OCI-LY7 (cell line): Measurements from ENCODE around the gene SPATA4. TPM values are rescaled to one million over a fixed set of nuclear protein-coding genes. Genes with fewer than 3 reads are reported as not detected.
"Not testable (repeated sequence)": the region's sequence is repeated elsewhere in the genome, so short reads cannot be mapped to it uniquely, and the experiment has no call there.

ENCODE experiments used
- BruUV-seq: library from RNA; stranded (reverse); fragments of 400-500 nt; replicated peaks from 2 replicates; lab custom pipeline; 2021; lab: Mats Ljungman, UMichigan
- CTCF ChIA-PET: fragments of 300-600 bp; sonication (Branson Sonifier 250); formaldehyde crosslinking; loops from one replicate; lab custom pipeline; 2022; ENCODE audit warnings: antibody characterized with exemption; ENCODE audit not compliant: unreplicated experiment; lab: Charles Lee
- POLR2A ChIA-PET: fragments of 300-600 bp; sonication (Branson Sonifier 250); formaldehyde crosslinking; loops from one replicate; lab custom pipeline; 2022; ENCODE audit warnings: antibody characterized with exemption; lab: Charles Lee
- DNase-seq: peaks from one replicate; pipeline ENCODE4 v3.0.0-alpha.2; 2015; ENCODE audit warnings: low spot score
- H2AFZ ChIP-seq: fragments of 200-600 bp; sonication (generic), shearing (Covaris generic); 2 replicates; pipeline ENCODE4 v1.6.1; 2014; ENCODE audit warnings: mild to moderate bottlenecking, antibody characterized with exemption, low read length, moderate library complexity
- H3K27ac ChIP-seq: fragments of 200-600 bp; sonication (generic); 2 replicates; pipeline ENCODE4 v1.5.1; 2014; ENCODE audit warnings: mixed run types, low read depth, mild to moderate bottlenecking, moderate library complexity, low read length, inconsistent platforms; ENCODE audit not compliant: poor library complexity, severe bottlenecking
- H3K36me3 ChIP-seq: fragments of 200-600 bp; sonication (generic); 2 replicates; pipeline ENCODE4 v1.6.1; 2014; ENCODE audit warnings: mild to moderate bottlenecking, antibody characterized with exemption, low read length, moderate library complexity, mixed read lengths; ENCODE audit not compliant: insufficient read depth
- H3K4me1 ChIP-seq: fragments of 200-600 bp; sonication (generic); 2 replicates; pipeline ENCODE4 v1.5.1; 2014; ENCODE audit warnings: mild to moderate bottlenecking, low read length; ENCODE audit not compliant: insufficient read depth, poor library complexity, severe bottlenecking
- H3K4me2 ChIP-seq: fragments of 200-600 bp; sonication (generic); 2 replicates; pipeline ENCODE4 v1.6.1; 2014; ENCODE audit warnings: mild to moderate bottlenecking, low read length
- H3K4me3 ChIP-seq: fragments of 200-600 bp; sonication (generic); 2 replicates; pipeline ENCODE4 v1.5.1; 2014; ENCODE audit warnings: mild to moderate bottlenecking, low read depth, low read length; ENCODE audit not compliant: poor library complexity, severe bottlenecking
- H3K79me2 ChIP-seq: fragments of 200-600 bp; sonication (generic); 2 replicates; pipeline ENCODE4 v1.6.1; 2016; ENCODE audit warnings: low read depth, mild to moderate bottlenecking, low read length, moderate library complexity, mixed read lengths; ENCODE audit not compliant: insufficient read depth
- H3K9me2 ChIP-seq: fragments of 200-600 bp; sonication (generic); 2 replicates; pipeline ENCODE4 v1.6.1; 2016; ENCODE audit warnings: mild to moderate bottlenecking, low read length, mixed read lengths; ENCODE audit not compliant: insufficient read depth
- H3K9me3 ChIP-seq: fragments of 200-600 bp; sonication (generic); 2 replicates; pipeline ENCODE4 v1.6.1; 2014; ENCODE audit warnings: mild to moderate bottlenecking, mixed run types, low read length, mixed read lengths
- H4K20me1 ChIP-seq: fragments of 200-600 bp; sonication (generic); 2 replicates; pipeline ENCODE4 v1.6.1; 2014; ENCODE audit warnings: mild to moderate bottlenecking, antibody characterized with exemption, low read length, moderate library complexity, mixed read lengths; ENCODE audit not compliant: insufficient read depth
- CTCF ChIP-seq: fragments of 200-600 bp; sonication (generic); conservative IDR thresholded peaks from 2 replicates; pipeline ENCODE4 v1.5.1; 2014; ENCODE audit warnings: mild to moderate bottlenecking, antibody characterized with exemption, low read length, moderate library complexity, mixed read lengths
- EZH2phosphoT487 ChIP-seq: fragments of 200-600 bp; sonication (generic); IDR thresholded peaks from 2 replicates; pipeline ENCODE4 v1.6.1; 2018; ENCODE audit warnings: low read depth, borderline replicate concordance, mild to moderate bottlenecking, mixed run types, antibody characterized with exemption, low read length, moderate library complexity, mixed read lengths
- intact Hi-C: fragments of 100-400 bp; cut with micrococcal nuclease; formaldehyde crosslinking; loops from one replicate; pipeline ENCODE4 v1.10.0; 2022; ENCODE audit not compliant: unreplicated experiment
- total RNA-seq, 2 experiments: library from RNA; depleted of rRNA in 1 of 2; stranded (reverse); fragments of >200 nt in 1 of 2; shearing (Covaris generic) in 1 of 2; gene quantifications; 2 replicates each; pipeline ENCODE4 v1.2.3, GENCODE V29; 2014 to 2022

Gene SPATA4
- total RNA-seq, 2 experiments from 2014 or later: not detected

GRCh38 chr4:176217510-176217909, 22.1 kb upstream of the SPATA4 start:
- peak; percentile 6 for DNase-seq
- Histone ChIP-seq H3K79me2 (no peaks in the 10 kb centered on the region), H3K4me1 (no peaks in the 10 kb centered on the region), H3K36me3 (no peaks in the 10 kb centered on the region), H3K9me3 (no peaks in the 10 kb centered on the region), H3K9me2 (no peaks in the 10 kb centered on the region), H3K4me2 (no peak overlapping the region), H3K4me3 (no peak overlapping the region), H2AFZ (no peak overlapping the region), H3K27ac (no peak overlapping the region), H4K20me1 (no peaks in the 10 kb centered on the region)
- intact Hi-C loops: no loop called here
- POLR2A ChIA-PET: interaction anchor here (0.8 to 1.4 kb wide), 6 partner anchors 9 to 90 kb away, joined by 3 to 6 read pairs (median 4); partner anchors contain the start of gene SPATA4
- BruUV-seq: no TSS peak
- TF ChIP-seq EZH2phosphoT487 (no peak), CTCF (0 out of 2 replicates have a peak, but pooled peaks have one; percentile 11)
- CTCF ChIA-PET: no interaction called here

- H3K36me3 ChIP-seq, intact Hi-C loops, H3K9me3 ChIP-seq, H3K4me3 ChIP-seq, H3K79me2 ChIP-seq, BruUV-seq, H2AFZ ChIP-seq, H3K27ac ChIP-seq, H4K20me1 ChIP-seq, DNase-seq, H3K4me2 ChIP-seq, H3K4me1 ChIP-seq, H3K9me2 ChIP-seq: not testable (repeated sequence)
- CTCF ChIA-PET: interaction anchor here (0.8 kb wide), 1 partner anchor 17 kb away, joined by 3 read pairs; the partner anchor contains the start of gene SPATA4
- POLR2A ChIA-PET: interaction anchor here (1.6 kb wide), 1 partner anchor 197 kb away, joined by 3 read pairs; no protein-coding TSS in a partner anchor
These were observed 17.0 kb upstream of the SPATA4 start for GRCh38 chr4:176212351-176212750.

DNA sequence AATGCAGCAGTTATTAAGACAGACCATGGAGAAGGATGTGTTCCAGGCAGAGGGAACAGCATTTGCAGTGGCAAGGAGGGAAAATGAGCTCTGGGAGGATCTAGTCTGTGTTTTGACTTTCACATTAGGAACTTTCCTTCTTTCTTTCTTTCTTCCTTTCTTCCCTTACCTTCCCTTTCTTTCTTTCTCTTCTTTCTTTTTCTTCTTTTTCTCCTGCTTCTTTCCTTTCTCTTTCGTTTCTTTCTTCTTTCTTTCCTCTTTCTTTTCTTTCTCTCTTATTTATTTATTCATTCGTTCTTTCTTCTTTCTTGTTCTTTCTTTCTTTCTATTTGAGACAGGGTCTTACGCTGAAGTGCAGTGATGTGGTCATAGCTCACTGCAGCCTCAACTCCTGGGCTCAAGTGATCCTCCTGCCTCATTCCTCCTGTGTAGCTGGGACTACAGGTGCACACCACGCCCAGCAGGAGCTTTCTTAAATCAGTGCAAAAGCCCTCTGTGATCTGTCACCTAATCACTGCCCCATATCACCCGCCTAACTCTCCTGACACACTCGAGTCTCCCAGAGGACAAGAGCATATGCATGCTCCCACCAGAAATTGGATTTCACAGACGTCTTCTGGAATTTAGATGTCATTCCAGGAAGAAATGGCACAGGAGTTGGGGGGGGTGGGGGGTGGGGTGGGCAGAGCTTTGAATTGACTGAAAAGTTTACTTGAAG, 15.4 kb upstream of the SPATA4 start:
- no peak overlapping the region for H3K4me2 ChIP-seq
- H3K4me1 ChIP-seq: no peaks in the 10 kb centered on the region
- no peaks in the 10 kb centered on the region for H3K9me3 ChIP-seq
- H3K9me2 ChIP-seq: no peaks in the 10 kb centered on the region
- no peak overlapping the region for H2AFZ ChIP-seq
- no peaks in the 10 kb centered on the region for H3K79me2 ChIP-seq
- H3K36me3 ChIP-seq: no peaks in the 10 kb centered on the region
- no peak overlapping the region for H3K27ac ChIP-seq
- intact Hi-C loops: no loop called here
- no peak overlapping the region for H3K4me3 ChIP-seq
- no TSS peak for BruUV-seq
- CTCF ChIA-PET: no interaction called here
- TF ChIP-seq CTCF (no peak), EZH2phosphoT487 (no peak)
- H4K20me1 ChIP-seq: no peaks in the 10 kb centered on the region
- DNase-seq: no peak
- POLR2A ChIA-PET: interaction anchor here (0.7 to 1.4 kb wide), 6 partner anchors 27 to 1576 kb away, joined by 3 to 4 read pairs (median 3); no protein-coding TSS in a partner anchor
